HG03108 (cell line): ENCODE data around the gene UBTF.

Experiments used
- ATAC-seq: cut with Tn5 transposase; IDR thresholded peaks from one replicate; pipeline ENCODE4 v1.9.1; 2021; ENCODE audit warnings: moderate library complexity; ENCODE audit not compliant: unreplicated experiment

The UBTF gene

DNA sequence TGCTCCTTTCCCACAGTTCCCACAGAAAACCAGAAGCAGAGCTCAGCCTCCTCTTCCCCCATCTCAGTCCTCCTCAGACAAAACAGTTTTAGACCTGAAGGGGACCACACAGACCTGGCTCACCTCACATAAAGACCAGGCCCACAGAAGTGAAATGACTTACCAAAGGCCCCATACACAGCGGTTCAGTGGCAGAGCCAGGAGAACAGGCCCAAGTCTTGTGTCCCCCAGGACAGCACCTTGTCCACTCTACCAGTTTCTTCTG, 5.3 kb downstream of the UBTF start:
- ATAC-seq = no peak

- ATAC-seq = no peak
Measured at GRCh38 chr17:44213403-44214229, 5.9 kb downstream of the UBTF start.

GRCh38 chr17:44212507-44213402, 6.7 kb downstream of the UBTF start:
- no peak for ATAC-seq

DNA sequence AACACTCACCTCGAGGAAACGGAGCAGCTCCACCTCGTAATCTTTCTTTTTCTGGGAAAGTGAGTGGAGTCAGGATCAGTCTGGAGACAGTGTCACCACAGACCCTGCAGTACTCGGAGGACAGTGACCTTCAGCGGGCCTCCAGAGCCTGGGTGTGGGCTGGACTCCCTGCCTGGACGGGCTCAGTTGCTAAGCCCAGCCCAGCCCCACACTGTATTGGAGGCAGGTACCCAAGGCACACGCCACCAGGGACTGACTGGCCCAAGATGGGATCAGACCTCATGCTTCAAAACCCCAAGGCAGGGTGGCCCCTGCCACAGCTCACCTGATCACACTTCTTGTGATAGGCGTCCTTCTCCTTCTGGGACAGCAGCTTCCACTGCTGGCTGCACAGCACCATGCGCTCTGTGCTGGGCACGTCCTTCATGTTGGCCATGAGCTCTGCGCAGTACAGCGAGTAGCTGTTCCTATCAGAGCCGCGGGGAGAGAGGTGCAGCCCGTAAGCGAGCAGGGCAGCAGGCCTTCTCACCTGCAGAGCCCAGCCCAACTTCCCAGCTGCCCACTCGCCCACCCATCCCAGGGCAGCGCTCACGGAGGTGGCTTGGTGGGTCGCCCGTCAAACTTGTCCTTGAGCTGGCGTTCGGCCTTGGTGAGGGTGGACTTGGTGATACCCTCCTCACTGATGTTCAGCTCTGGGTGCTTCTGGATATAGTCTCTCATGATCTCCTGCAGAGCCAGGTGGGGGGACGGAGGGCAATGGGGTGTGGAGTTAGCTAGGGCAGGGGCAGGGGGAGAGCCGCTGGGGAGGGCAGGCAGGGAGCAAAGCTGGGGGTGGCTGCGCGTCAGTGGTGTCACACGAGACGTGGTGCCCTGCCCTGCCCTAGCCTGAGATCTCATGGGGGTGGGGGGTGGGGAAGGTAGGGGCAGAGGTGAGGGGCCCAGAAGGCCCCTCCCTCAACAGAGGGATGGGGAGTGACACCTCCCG, 7.9 kb downstream of the UBTF start:
- ATAC-seq = no peak

- ATAC-seq = peak; percentile 76
Measured at GRCh38 chr17:44210342-44211192, 8.9 kb downstream of the UBTF start.

- no peak for ATAC-seq
Measured at GRCh38 chr17:44209786-44210341, 9.6 kb downstream of the UBTF start.

DNA sequence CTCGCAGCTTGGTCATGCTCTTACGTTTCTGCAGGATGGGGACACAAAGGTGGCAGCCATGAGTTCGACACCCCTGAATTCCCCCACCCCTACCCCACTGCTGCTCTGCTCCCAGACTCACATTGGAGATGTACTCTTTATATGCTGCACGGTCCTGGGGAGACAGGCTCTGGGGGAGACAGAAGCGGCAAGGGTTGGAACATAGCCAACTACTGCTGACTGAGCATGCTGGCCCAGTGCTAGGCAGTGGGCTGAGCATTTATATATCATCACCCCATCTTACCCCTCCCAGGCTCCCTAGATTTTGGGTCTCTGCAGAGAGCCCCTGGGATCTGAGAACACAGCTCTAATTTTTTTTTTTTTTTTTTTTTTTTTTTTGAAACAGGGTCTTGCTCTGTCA, 11.7 kb downstream of the UBTF start:
- no peak for ATAC-seq

DNA sequence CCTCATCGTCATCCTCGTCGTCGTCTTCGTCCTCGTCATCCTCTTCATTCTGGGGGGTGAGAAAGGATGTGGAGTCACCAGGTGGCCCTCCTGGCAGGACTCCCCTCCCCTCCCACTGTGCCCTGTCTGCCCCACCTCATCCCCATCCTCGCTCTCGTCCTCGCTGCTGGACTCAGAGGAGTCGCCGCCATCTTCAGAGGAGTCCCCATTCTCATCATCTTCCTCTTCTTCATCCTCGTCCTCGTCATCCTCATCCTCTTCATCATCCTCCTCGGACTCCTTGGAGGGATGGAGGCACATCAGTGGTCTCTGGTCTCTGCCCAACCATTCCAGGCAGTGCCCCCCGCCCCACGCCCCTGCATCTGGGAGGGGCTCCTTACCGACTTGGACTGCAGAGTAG, 12.2 kb downstream of the UBTF start:
- no peak for ATAC-seq

DNA sequence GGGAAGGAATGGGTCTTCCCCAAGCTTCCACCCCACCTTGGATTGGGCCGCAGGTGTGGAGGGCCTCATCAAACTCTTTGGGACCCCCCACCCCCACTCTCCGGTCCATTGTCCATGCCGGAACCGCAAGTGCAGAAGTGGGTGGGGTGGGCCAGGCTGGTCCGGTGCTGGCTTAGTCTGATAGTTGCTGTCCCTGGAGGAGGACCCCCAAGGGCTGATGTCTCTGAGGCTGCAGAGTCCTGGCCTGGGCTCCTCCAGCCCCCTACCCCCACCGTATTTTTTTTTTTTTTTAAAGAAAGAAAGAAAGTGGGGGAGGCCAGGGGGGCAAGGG, 12.7 kb downstream of the UBTF start:
- no peak for ATAC-seq

DNA sequence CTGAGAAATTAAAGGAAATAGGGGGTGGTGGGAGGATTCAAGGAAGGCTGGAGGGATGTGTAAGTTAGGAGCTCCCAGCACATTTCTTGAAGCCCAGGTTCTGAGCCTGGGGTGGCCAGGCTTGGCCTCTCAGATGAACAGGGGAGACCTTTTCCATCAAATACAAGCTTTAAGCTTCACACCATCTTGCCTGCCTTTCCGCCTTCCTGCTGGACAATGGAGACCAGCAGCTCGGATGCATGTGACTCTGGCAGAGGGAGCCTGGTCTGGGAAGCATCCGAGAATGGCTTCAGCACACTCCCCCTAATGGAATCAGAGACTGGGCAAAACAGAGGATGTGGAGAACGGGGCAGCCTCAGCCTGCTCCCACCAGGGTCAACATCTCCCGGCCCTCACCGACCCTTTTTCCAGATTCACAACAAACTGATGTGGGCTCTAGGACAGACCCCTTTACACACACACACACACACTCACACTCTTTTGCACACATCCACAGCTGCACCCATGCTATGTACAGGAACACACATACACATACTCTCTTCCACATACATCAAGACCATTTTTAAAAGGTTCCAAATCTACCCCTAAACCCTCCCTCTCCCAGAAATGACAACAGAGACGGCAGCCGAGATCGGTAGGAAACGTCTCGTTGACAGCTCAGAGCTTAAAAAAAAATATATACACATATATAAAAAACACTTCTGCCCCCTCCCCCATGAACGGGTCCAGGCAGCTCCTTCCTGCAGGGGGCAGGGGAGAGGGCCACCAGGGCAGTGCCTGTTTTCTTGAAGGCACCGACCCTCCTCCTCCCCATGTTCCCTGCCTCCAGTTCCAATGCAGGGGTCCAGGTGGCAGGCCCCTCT, 13.3 kb downstream of the UBTF start:
- ATAC-seq = no peak

- ATAC-seq = no peak
Measured at GRCh38 chr17:44204441-44204882, 15.0 kb downstream of the UBTF start.

GRCh38 chr17:44203731-44204440, 15.6 kb downstream of the UBTF start:
- ATAC-seq = no peak

- no peak for ATAC-seq
Measured at GRCh38 chr17:44202756-44203155, 16.7 kb downstream of the UBTF start.

- no peak for ATAC-seq
Measured at GRCh38 chr17:44200478-44201155, 18.9 kb downstream of the UBTF start.

GRCh38 chr17:44199553-44200477, 19.7 kb downstream of the UBTF start, which contains the start of gene ATXN7L3:
ATXN7L3 (minus strand) TSS chr17:44199884; CDS start chr17:44198070, 1,814 bp downstream.
- ATAC-seq = peak; percentile 63

- ATAC-seq = peak; percentile 15
Measured at GRCh38 chr17:44198721-44199552, 20.5 kb downstream of the UBTF start.
